K562 (cell line): ENCODE measurements around the gene BRF1.

Source experiments
- ARNT ChIP-seq, 2 experiments: fragments of 450-650 bp; IDR thresholded peaks; 2 replicates each; pipeline ENCODE4 v1.6.1; 2016; ENCODE audit warnings: mild to moderate bottlenecking in 1 of 2
- ATF3 ChIP-seq, 2 experiments: fragments of 450-650 bp in 1 of 2; sonication (generic) in 1 of 2; formaldehyde crosslinking in 1 of 2; IDR thresholded peaks in 1 of 2; conservative IDR thresholded peaks in 1 of 2; 2 replicates each; pipeline versions ENCODE4 v1.6.1 to v1.8.1; 2016 to 2023; ENCODE audit warnings: mild to moderate bottlenecking in 2 of 2, moderate library complexity in 2 of 2, inconsistent platforms in 1 of 2, missing genetic modification reagents in 1 of 2
- ATF7 ChIP-seq: fragments of 450-650 bp; IDR thresholded peaks from 2 replicates; pipeline ENCODE4 v1.7.1; 2014; ENCODE audit warnings: mild to moderate bottlenecking, moderate library complexity
- CAMTA2 ChIP-seq: fragments of 250-450 bp; sonication (Bioruptor Pico); conservative IDR thresholded peaks from 2 replicates; pipeline ENCODE4 v1.5.1; 2022
- CSDE1 ChIP-seq, 2 experiments: fragments of 450-650 bp; IDR thresholded peaks; 2 replicates each; pipeline ENCODE4 v1.6.1; 2016; ENCODE audit warnings: mild to moderate bottlenecking in 1 of 2
- E2F4 ChIP-seq: sonication (generic); formaldehyde crosslinking; IDR thresholded peaks from 2 replicates; pipeline ENCODE4 v1.8.0; 2022; ENCODE audit warnings: mild to moderate bottlenecking, low read depth, missing genetic modification reagents
- EP300 ChIP-seq: IDR thresholded peaks from 2 replicates; pipeline ENCODE4 v1.6.1; 2012; ENCODE audit warnings: low read length, improper control_type of control experiment
- EZH2 ChIP-seq: IDR thresholded peaks from 2 replicates; pipeline ENCODE4 v1.6.1; 2012; ENCODE audit warnings: low read depth, mild to moderate bottlenecking, inconsistent platforms, low read length, borderline replicate concordance
- FOXM1 ChIP-seq, 2 experiments: fragments of 450-650 bp in 1 of 2; sonication (generic) in 1 of 2; formaldehyde crosslinking in 1 of 2; IDR thresholded peaks; 2 replicates each; pipeline versions ENCODE4 v1.6.1 to v1.9.0; 2017 to 2022; ENCODE audit warnings: low read depth in 2 of 2, mild to moderate bottlenecking in 2 of 2, missing genetic modification reagents in 1 of 2, moderate library complexity in 1 of 2
- POLR2A ChIP-seq: fragments of 450-650 bp; conservative IDR thresholded peaks from 2 replicates; pipeline ENCODE4 v1.6.1; 2016
- SREBF1 ChIP-seq: fragments of 150-350 bp; IDR thresholded peaks from 2 replicates; pipeline ENCODE4 v1.6.1; 2014; ENCODE audit warnings: antibody characterized with exemption, low read depth, low read length, borderline replicate concordance
- TCF7L2 ChIP-seq: fragments of 150-350 bp; IDR thresholded peaks from 2 replicates; pipeline ENCODE4 v1.6.1; 2016; ENCODE audit warnings: low read depth, mild to moderate bottlenecking, low read length, moderate library complexity
- THAP7 ChIP-seq: fragments of 250-450 bp; sonication (Bioruptor Pico); IDR thresholded peaks from 2 replicates; pipeline ENCODE4 v1.5.0; 2021
- ZSCAN29 ChIP-seq: fragments of 450-650 bp; IDR thresholded peaks from 2 replicates; pipeline ENCODE4 v1.6.1; 2017

- TF ChIP-seq FOXM1 (IDR thresholded peaks at IDR 0.05; ENCODE audit: low read depth) (no peak), FOXM1 (CRISPR knock-in tag; IDR thresholded peaks at IDR 0.05; ENCODE audit: low read depth) (no peak), THAP7 (CRISPR knock-in tag) (no peak), POLR2A (no peak), ARNT (IDR thresholded peaks at IDR 0.05) (no peak), CSDE1 (IDR thresholded peaks at IDR 0.05) (no peak), ATF7 (no peak), ATF3 (IDR thresholded peaks at IDR 0.05) (no peak), ATF3 (CRISPR knock-in tag; conservative IDR thresholded peaks at IDR 0.05) (no peak), EZH2 (no peak), CAMTA2 (CRISPR knock-in tag) (no peak), E2F4 (CRISPR knock-in tag) (no peak), ZSCAN29 (no peak), SREBF1 (no peak), TCF7L2 (no peak), EP300 (no peak)
These were observed 44.4 kb downstream of the BRF1 start for GRCh38 chr14:105256292-105256960.
